ENCODE measurements around the gene LEKR1.

The LEKR1 gene

GRCh38 chr3:156975721-156976120 is 149.6 kb downstream of the LEKR1 start:
- no peak overlapping the region for H3K9ac ChIP-seq (ENCODE audit: low read length)
- H3K9me2 ChIP-seq (replicated peaks; ENCODE audit: insufficient read depth, low read length) = no peaks in the 10 kb centered on the region
- H3K27ac ChIP-seq (ENCODE audit: low read length) = no peak overlapping the region
- H2AFZ ChIP-seq (ENCODE audit: low read length) = no peak overlapping the region
- TF ChIP-seq CTCF (IDR thresholded peaks at IDR 0.05; ENCODE audit: low read length) = no peak
- TF ChIP-seq EZH2phosphoT487 (IDR thresholded peaks at IDR 0.05; ENCODE audit: low read length) = no peak
- no peak for TF ChIP-seq EZH2 (optimal IDR thresholded peaks at IDR 0.05; ENCODE audit: low read depth, low read length)
- no peaks in the 10 kb centered on the region for H3K36me3 ChIP-seq (replicated peaks; ENCODE audit: insufficient read depth, low read length)
- H4K20me1 ChIP-seq (ENCODE audit: insufficient read depth, low read length) = no peaks in the 10 kb centered on the region
- H3K27me3 ChIP-seq (replicated peaks; ENCODE audit: insufficient read depth, low read length) = no peaks in the 10 kb centered on the region
- H3F3A ChIP-seq (ENCODE audit: insufficient read depth, low read length) = peaks cover 10% of the 10 kb centered on the region
- H3K4me2 ChIP-seq (ENCODE audit: low read depth, low read length) = no peak overlapping the region
- H3K79me2 ChIP-seq (ENCODE audit: low read length) = no peaks in the 10 kb centered on the region
- no peaks in the 10 kb centered on the region for H3K9me3 ChIP-seq (replicated peaks; ENCODE audit: insufficient read depth, low read length)
- no peak for DNase-seq
- H3K4me1 ChIP-seq (ENCODE audit: low read length) = peaks cover 28% of the 10 kb centered on the region
- no peak overlapping the region for H3K4me3 ChIP-seq (ENCODE audit: low read length)

GRCh38 chr3:156976933-156977332 is 150.8 kb downstream of the LEKR1 start:
- H3K27ac ChIP-seq (ENCODE audit: low read length) = no peak overlapping the region
- peaks cover 10% of the 10 kb centered on the region for H3F3A ChIP-seq (ENCODE audit: insufficient read depth, low read length)
- no peak overlapping the region for H2AFZ ChIP-seq (ENCODE audit: low read length)
- no peaks in the 10 kb centered on the region for H4K20me1 ChIP-seq (ENCODE audit: insufficient read depth, low read length)
- H3K9me3 ChIP-seq (replicated peaks; ENCODE audit: insufficient read depth, low read length) = no peaks in the 10 kb centered on the region
- H3K36me3 ChIP-seq (replicated peaks; ENCODE audit: insufficient read depth, low read length) = no peaks in the 10 kb centered on the region
- H3K9ac ChIP-seq (ENCODE audit: low read length) = no peak overlapping the region
- no peaks in the 10 kb centered on the region for H3K79me2 ChIP-seq (ENCODE audit: low read length)
- peaks cover 28% of the 10 kb centered on the region for H3K4me1 ChIP-seq (ENCODE audit: low read length)
- DNase-seq = no peak
- TF ChIP-seq CTCF (IDR thresholded peaks at IDR 0.05; ENCODE audit: low read length) = no peak
- H3K4me3 ChIP-seq (ENCODE audit: low read length) = no peak overlapping the region
- H3K4me2 ChIP-seq (ENCODE audit: low read depth, low read length) = no peak overlapping the region
- no peaks in the 10 kb centered on the region for H3K27me3 ChIP-seq (replicated peaks; ENCODE audit: insufficient read depth, low read length)
- no peaks in the 10 kb centered on the region for H3K9me2 ChIP-seq (replicated peaks; ENCODE audit: insufficient read depth, low read length)

- Histone ChIP-seq H3K79me2 (ENCODE audit: low read length) (no peaks in the 10 kb centered on the region), H3K4me2 (ENCODE audit: low read depth, low read length) (peak overlapping the region; percentile 63), H3K9me2 (replicated peaks; ENCODE audit: insufficient read depth, low read length) (no peaks in the 10 kb centered on the region), H3K36me3 (replicated peaks; ENCODE audit: insufficient read depth, low read length) (no peaks in the 10 kb centered on the region), H3K9ac (ENCODE audit: low read length) (peak overlapping the region; percentile 46), H4K20me1 (ENCODE audit: insufficient read depth, low read length) (no peaks in the 10 kb centered on the region), H3F3A (ENCODE audit: insufficient read depth, low read length) (peaks cover 10% of the 10 kb centered on the region), H3K9me3 (replicated peaks; ENCODE audit: insufficient read depth, low read length) (no peaks in the 10 kb centered on the region), H3K4me3 (ENCODE audit: low read length) (peak overlapping the region; percentile 30), H3K27me3 (replicated peaks; ENCODE audit: insufficient read depth, low read length) (no peaks in the 10 kb centered on the region), H3K4me1 (ENCODE audit: low read length) (peaks cover 28% of the 10 kb centered on the region), H3K27ac (ENCODE audit: low read length) (peak overlapping the region; percentile 83), H2AFZ (ENCODE audit: low read length) (peak overlapping the region; percentile 85)
- TF ChIP-seq EZH2 (optimal IDR thresholded peaks at IDR 0.05; ENCODE audit: low read depth, low read length) = no peak
- peak; percentile 88 for DNase-seq
Measured at GRCh38 chr3:156978481-156978961, 152.4 kb downstream of the LEKR1 start.

- Histone ChIP-seq H2AFZ (ENCODE audit: low read length) (no peak overlapping the region), H3K4me2 (ENCODE audit: low read depth, low read length) (no peak overlapping the region), H3K9ac (ENCODE audit: low read length) (no peak overlapping the region)
Measured at GRCh38 chr3:156981005-156981404, 154.9 kb downstream of the LEKR1 start.

More at GRCh38 chr3:156981005-156981404, 154.9 kb downstream of the LEKR1 start:
- Histone ChIP-seq H3K27ac (ENCODE audit: low read length) (no peak overlapping the region), H3K9me3 (replicated peaks; ENCODE audit: insufficient read depth, low read length) (no peaks in the 10 kb centered on the region), H3F3A (ENCODE audit: insufficient read depth, low read length) (peaks cover 10% of the 10 kb centered on the region), H4K20me1 (ENCODE audit: insufficient read depth, low read length) (no peaks in the 10 kb centered on the region), H3K27me3 (replicated peaks; ENCODE audit: insufficient read depth, low read length) (no peaks in the 10 kb centered on the region), H3K79me2 (ENCODE audit: low read length) (no peaks in the 10 kb centered on the region), H3K4me3 (ENCODE audit: low read length) (no peak overlapping the region), H3K9me2 (replicated peaks; ENCODE audit: insufficient read depth, low read length) (no peaks in the 10 kb centered on the region), H3K36me3 (replicated peaks; ENCODE audit: insufficient read depth, low read length) (no peaks in the 10 kb centered on the region), H3K4me1 (ENCODE audit: low read length) (peaks cover 22% of the 10 kb centered on the region)
- DNase-seq = no peak
- TF ChIP-seq EZH2phosphoT487 (IDR thresholded peaks at IDR 0.05; ENCODE audit: low read length) (no peak), EZH2 (optimal IDR thresholded peaks at IDR 0.05; ENCODE audit: low read depth, low read length) (no peak)
